Duodenal mucosa (tissue), 2 donors: ENCODE results near the gene IL7R.
"Not testable (repeated sequence)": the region's sequence is repeated elsewhere in the genome, so short reads cannot be mapped to it uniquely, and the experiment has no call there.

Experiments
- H3K27ac ChIP-seq: one replicate; pipeline ENCODE4 v1.7.0; 2013; ENCODE audit warnings: low read depth, low read length
- H3K27me3 ChIP-seq, 2 donors: one replicate each; pipeline ENCODE4 v1.7.0; 2013; ENCODE audit warnings: low read length in 2 of 2, control low read depth in 1 of 2; ENCODE audit not compliant: insufficient read depth in 2 of 2, control insufficient read depth in 1 of 2
- H3K36me3 ChIP-seq, 2 donors: one replicate each; pipeline ENCODE4 v1.7.0; 2013; ENCODE audit warnings: low read length in 2 of 2, control low read depth in 1 of 2; ENCODE audit not compliant: insufficient read depth in 2 of 2, control insufficient read depth in 1 of 2
- H3K4me1 ChIP-seq, 2 donors: one replicate each; pipeline ENCODE4 v1.7.0; 2013; ENCODE audit warnings: low read length in 2 of 2, control low read depth in 1 of 2; ENCODE audit not compliant: insufficient read depth in 2 of 2, control insufficient read depth in 1 of 2
- H3K4me3 ChIP-seq, 2 donors: one replicate each; pipeline ENCODE4 v1.7.0; 2013; ENCODE audit warnings: low read length in 2 of 2, low read depth in 1 of 2
- H3K9ac ChIP-seq, 2 donors: one replicate each; pipeline ENCODE4 v1.7.0; 2013; ENCODE audit warnings: low read length in 2 of 2, low read depth in 1 of 2
- H3K9me3 ChIP-seq, 2 donors: one replicate each; pipeline ENCODE4 v1.7.0; 2013; ENCODE audit warnings: low read length in 2 of 2, control low read depth in 1 of 2; ENCODE audit not compliant: control insufficient read depth in 1 of 2

IL7R gene

GRCh38 chr5:35854248-35854647 is 2.4 kb upstream of the IL7R start:
- Histone ChIP-seq H3K9ac (no peak overlapping the region), H3K27me3 (no peaks in the 10 kb centered on the region), H3K27ac (no peak overlapping the region), H3K36me3 (no peaks in the 10 kb centered on the region), H3K4me3 (peak overlapping the region; percentile 7 to 11), H3K4me1 (peaks cover 3 to 4% of the 10 kb centered on the region in 2 donors), H3K9me3 (no peaks in the 10 kb centered on the region)

- Histone ChIP-seq H3K4me1 (peaks cover 3 to 4% of the 10 kb centered on the region in 2 donors), H3K27ac (no peak overlapping the region), H3K36me3 (no peaks in the 10 kb centered on the region), H3K9ac (no peak overlapping the region), H3K9me3 (no peaks in the 10 kb centered on the region), H3K27me3 (no peaks in the 10 kb centered on the region), H3K4me3 (no peak overlapping the region)
Observed at GRCh38 chr5:35855187-35855586, 1.5 kb upstream of the IL7R start.

- not testable (repeated sequence) for H3K4me3 ChIP-seq
Observed at GRCh38 chr5:35856186-35856764, 416 bp upstream of the IL7R start.

GRCh38 chr5:35857606-35858205 is 1.0 kb downstream of the IL7R start:
- Histone ChIP-seq H3K9ac (peak overlapping the region in 1 of 2 donors; percentile 28), H3K4me1 (no peaks in the 10 kb centered on the region), H3K9me3 (no peaks in the 10 kb centered on the region), H3K27me3 (no peaks in the 10 kb centered on the region), H3K27ac (no peak overlapping the region), H3K36me3 (no peaks in the 10 kb centered on the region), H3K4me3 (peak overlapping the region in 1 of 2 donors; percentile 13)

More at GRCh38 chr5:35856186-35856764, 416 bp upstream of the IL7R start:
- not testable (repeated sequence) for H3K27me3 ChIP-seq, H3K36me3 ChIP-seq, H3K4me1 ChIP-seq, H3K9me3 ChIP-seq, H3K9ac ChIP-seq, H3K27ac ChIP-seq

GRCh38 chr5:35859101-35859661 is 2.5 kb downstream of the IL7R start:
- H3K36me3 ChIP-seq, result no peaks in the 10 kb centered on the region

GRCh38 chr5:35860686-35861085 is 4.0 kb downstream of the IL7R start:
- Histone ChIP-seq H3K4me1 (no peaks in the 10 kb centered on the region), H3K27ac (no peak overlapping the region), H3K4me3 (no peak overlapping the region), H3K36me3 (no peaks in the 10 kb centered on the region), H3K27me3 (no peaks in the 10 kb centered on the region), H3K9ac (peak overlapping the region in 1 of 2 donors; percentile 10), H3K9me3 (no peaks in the 10 kb centered on the region)

More at GRCh38 chr5:35859101-35859661, 2.5 kb downstream of the IL7R start:
- H3K27me3 ChIP-seq, result no peaks in the 10 kb centered on the region
- peak overlapping the region in 1 of 2 donors; percentile 14 for H3K9ac ChIP-seq
- H3K9me3 ChIP-seq, result no peaks in the 10 kb centered on the region
- H3K4me3 ChIP-seq, result peak overlapping the region; percentile 13 to 38
- no peak overlapping the region for H3K27ac ChIP-seq
- no peaks in the 10 kb centered on the region for H3K4me1 ChIP-seq

- H3K27ac ChIP-seq, result no peak overlapping the region
Observed at GRCh38 chr5:35861718-35862117, 5.0 kb downstream of the IL7R start.

GRCh38 chr5:35862126-35862525 is 5.4 kb downstream of the IL7R start:
- Histone ChIP-seq H3K9ac (no peak overlapping the region), H3K27ac (no peak overlapping the region), H3K4me3 (peak overlapping the region in 1 of 2 donors; percentile 17), H3K36me3 (no peaks in the 10 kb centered on the region), H3K9me3 (no peaks in the 10 kb centered on the region), H3K4me1 (no peaks in the 10 kb centered on the region), H3K27me3 (no peaks in the 10 kb centered on the region)

More at GRCh38 chr5:35861718-35862117, 5.0 kb downstream of the IL7R start:
- no peaks in the 10 kb centered on the region for H3K27me3 ChIP-seq
- no peaks in the 10 kb centered on the region for H3K36me3 ChIP-seq
- no peak overlapping the region for H3K9ac ChIP-seq
- H3K9me3 ChIP-seq, result no peaks in the 10 kb centered on the region
- H3K4me1 ChIP-seq, result no peaks in the 10 kb centered on the region
- H3K4me3 ChIP-seq, result no peak overlapping the region

GRCh38 chr5:35863159-35863558 is 6.5 kb downstream of the IL7R start:
- H3K36me3 ChIP-seq, result no peaks in the 10 kb centered on the region
- H3K27ac ChIP-seq, result no peak overlapping the region
- H3K27me3 ChIP-seq, result no peaks in the 10 kb centered on the region
- no peak overlapping the region for H3K9ac ChIP-seq
- H3K4me3 ChIP-seq, result no peak overlapping the region
- H3K9me3 ChIP-seq, result no peaks in the 10 kb centered on the region
- H3K4me1 ChIP-seq, result no peaks in the 10 kb centered on the region

- Histone ChIP-seq H3K9me3 (no peaks in the 10 kb centered on the region), H3K4me3 (no peak overlapping the region), H3K9ac (no peak overlapping the region), H3K27ac (no peak overlapping the region), H3K27me3 (no peaks in the 10 kb centered on the region), H3K4me1 (no peaks in the 10 kb centered on the region), H3K36me3 (peaks cover 0 to 4% of the 10 kb centered on the region in 2 donors)
Observed at GRCh38 chr5:35867998-35868397, 11.3 kb downstream of the IL7R start.
